Measurements from ENCODE around the gene MTHFS. TPM values are rescaled to one million over a fixed set of nuclear protein-coding genes. Genes with fewer than 3 reads are reported as not detected.

Gene MTHFS
- polyA plus RNA-seq, 1 donor from 2014 or later, result 9.0 TPM

DNA sequence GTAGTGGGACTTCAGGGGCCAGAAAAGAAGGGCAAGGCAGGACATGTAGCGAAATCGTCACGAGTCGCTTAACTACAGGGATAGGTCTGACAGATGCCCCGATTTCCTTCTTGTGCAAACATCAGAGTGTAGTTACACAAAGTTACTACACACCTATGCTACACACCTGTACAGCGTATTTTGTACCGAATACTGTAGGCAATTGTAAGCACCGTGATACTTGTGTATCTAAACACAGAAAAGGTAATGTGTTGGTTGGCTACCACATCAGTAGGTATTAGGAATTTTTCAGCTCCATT lies 515 bp upstream of the MTHFS start:
- Histone ChIP-seq H2AFZ (ENCODE audit: low read depth, low read length) (peak overlapping the region; percentile 78), H3K36me3 (ENCODE audit: insufficient read depth, low read length) (no peaks in the 10 kb centered on the region), H4K20me1 (ENCODE audit: insufficient read depth) (no peaks in the 10 kb centered on the region), H3K4me2 (ENCODE audit: low read length) (peak overlapping the region; percentile 50), H3K9me3 (ENCODE audit: low read length) (no peaks in the 10 kb centered on the region), H3K9me2 (ENCODE audit: insufficient read depth, low read length) (no peaks in the 10 kb centered on the region), H3K9ac (ENCODE audit: low read length) (peak overlapping the region; percentile 85), H3K27ac (ENCODE audit: low read length) (peak overlapping the region; percentile 70), H3K27me3 (ENCODE audit: insufficient read depth, low read depth, low read length) (no peaks in the 10 kb centered on the region), H3K79me2 (replicated peaks; ENCODE audit: insufficient read depth, low read length) (no peaks in the 10 kb centered on the region), H3K4me3 (ENCODE audit: low read length) (peak overlapping the region; percentile 76), H3F3A (ENCODE audit: insufficient read depth, low read length, poor library complexity, severe bottlenecking) (no peaks in the 10 kb centered on the region)
- no peak for TF ChIP-seq EZH2 (IDR thresholded peaks at IDR 0.05; ENCODE audit: borderline replicate concordance, insufficient read depth, low read length, poor library complexity, severe bottlenecking)
- no peak for TF ChIP-seq RAD21 (conservative IDR thresholded peaks at IDR 0.05)
- TF ChIP-seq EP300 (conservative IDR thresholded peaks at IDR 0.05; ENCODE audit: poor library complexity, severe bottlenecking), result no peak
- TF ChIP-seq MXI1 (conservative IDR thresholded peaks at IDR 0.05; ENCODE audit: poor library complexity, severe bottlenecking), result no peak
- TF ChIP-seq POLR2AphosphoS5 (IDR thresholded peaks at IDR 0.05), result no peak
- TF ChIP-seq, protein P1, sequence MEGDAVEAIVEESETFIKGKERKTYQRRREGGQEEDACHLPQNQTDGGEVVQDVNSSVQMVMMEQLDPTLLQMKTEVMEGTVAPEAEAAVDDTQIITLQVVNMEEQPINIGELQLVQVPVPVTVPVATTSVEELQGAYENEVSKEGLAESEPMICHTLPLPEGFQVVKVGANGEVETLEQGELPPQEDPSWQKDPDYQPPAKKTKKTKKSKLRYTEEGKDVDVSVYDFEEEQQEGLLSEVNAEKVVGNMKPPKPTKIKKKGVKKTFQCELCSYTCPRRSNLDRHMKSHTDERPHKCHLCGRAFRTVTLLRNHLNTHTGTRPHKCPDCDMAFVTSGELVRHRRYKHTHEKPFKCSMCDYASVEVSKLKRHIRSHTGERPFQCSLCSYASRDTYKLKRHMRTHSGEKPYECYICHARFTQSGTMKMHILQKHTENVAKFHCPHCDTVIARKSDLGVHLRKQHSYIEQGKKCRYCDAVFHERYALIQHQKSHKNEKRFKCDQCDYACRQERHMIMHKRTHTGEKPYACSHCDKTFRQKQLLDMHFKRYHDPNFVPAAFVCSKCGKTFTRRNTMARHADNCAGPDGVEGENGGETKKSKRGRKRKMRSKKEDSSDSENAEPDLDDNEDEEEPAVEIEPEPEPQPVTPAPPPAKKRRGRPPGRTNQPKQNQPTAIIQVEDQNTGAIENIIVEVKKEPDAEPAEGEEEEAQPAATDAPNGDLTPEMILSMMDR (IDR thresholded peaks at IDR 0.05; ENCODE audit: poor library complexity, severe bottlenecking), result no peak
- no peak for TF ChIP-seq SMC3 (conservative IDR thresholded peaks at IDR 0.05; ENCODE audit: poor library complexity)
- no peak for TF ChIP-seq TAF1 (IDR thresholded peaks at IDR 0.05; ENCODE audit: low read depth)
- TF ChIP-seq, protein P2, sequence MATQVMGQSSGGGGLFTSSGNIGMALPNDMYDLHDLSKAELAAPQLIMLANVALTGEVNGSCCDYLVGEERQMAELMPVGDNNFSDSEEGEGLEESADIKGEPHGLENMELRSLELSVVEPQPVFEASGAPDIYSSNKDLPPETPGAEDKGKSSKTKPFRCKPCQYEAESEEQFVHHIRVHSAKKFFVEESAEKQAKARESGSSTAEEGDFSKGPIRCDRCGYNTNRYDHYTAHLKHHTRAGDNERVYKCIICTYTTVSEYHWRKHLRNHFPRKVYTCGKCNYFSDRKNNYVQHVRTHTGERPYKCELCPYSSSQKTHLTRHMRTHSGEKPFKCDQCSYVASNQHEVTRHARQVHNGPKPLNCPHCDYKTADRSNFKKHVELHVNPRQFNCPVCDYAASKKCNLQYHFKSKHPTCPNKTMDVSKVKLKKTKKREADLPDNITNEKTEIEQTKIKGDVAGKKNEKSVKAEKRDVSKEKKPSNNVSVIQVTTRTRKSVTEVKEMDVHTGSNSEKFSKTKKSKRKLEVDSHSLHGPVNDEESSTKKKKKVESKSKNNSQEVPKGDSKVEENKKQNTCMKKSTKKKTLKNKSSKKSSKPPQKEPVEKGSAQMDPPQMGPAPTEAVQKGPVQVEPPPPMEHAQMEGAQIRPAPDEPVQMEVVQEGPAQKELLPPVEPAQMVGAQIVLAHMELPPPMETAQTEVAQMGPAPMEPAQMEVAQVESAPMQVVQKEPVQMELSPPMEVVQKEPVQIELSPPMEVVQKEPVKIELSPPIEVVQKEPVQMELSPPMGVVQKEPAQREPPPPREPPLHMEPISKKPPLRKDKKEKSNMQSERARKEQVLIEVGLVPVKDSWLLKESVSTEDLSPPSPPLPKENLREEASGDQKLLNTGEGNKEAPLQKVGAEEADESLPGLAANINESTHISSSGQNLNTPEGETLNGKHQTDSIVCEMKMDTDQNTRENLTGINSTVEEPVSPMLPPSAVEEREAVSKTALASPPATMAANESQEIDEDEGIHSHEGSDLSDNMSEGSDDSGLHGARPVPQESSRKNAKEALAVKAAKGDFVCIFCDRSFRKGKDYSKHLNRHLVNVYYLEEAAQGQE (IDR thresholded peaks at IDR 0.05; ENCODE audit: borderline replicate concordance), result no peak

DNA sequence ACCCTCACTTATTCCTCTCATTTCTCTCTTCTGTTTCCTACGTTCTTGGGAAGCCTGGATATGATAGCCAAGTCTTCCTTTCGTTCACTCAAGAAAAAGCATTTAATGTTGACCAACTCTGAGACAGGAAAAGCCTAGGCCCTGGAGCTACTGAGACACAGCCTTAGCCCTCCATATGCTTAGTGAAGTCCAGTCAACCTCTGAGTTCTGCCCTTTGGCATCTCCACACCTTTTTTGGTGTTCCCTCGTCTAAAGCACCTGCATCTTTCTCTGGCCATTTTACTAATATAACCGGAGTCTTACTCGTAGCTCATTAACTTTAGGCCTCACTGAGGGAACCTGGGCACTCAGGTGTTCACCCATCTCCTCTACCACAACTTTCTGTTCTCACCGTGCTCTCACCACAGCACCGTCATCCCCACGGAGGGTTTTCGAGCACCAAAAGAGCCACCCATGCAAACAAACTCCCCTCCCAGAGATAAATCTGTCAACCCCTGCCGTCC lies 632 bp downstream of the MTHFS start:
- Histone ChIP-seq H3K9me2 (ENCODE audit: insufficient read depth, low read length) (no peaks in the 10 kb centered on the region), H2AFZ (ENCODE audit: low read depth, low read length) (no peak overlapping the region), H3K9me3 (ENCODE audit: low read length) (no peaks in the 10 kb centered on the region), H3K4me3 (ENCODE audit: low read length) (peak overlapping the region; percentile 76), H3K9ac (ENCODE audit: low read length) (peak overlapping the region; percentile 85), H3K36me3 (ENCODE audit: insufficient read depth, low read length) (no peaks in the 10 kb centered on the region), H3F3A (ENCODE audit: insufficient read depth, low read length, poor library complexity, severe bottlenecking) (no peaks in the 10 kb centered on the region), H3K27ac (ENCODE audit: low read length) (peak overlapping the region; percentile 70), H3K79me2 (replicated peaks; ENCODE audit: insufficient read depth, low read length) (no peaks in the 10 kb centered on the region), H4K20me1 (ENCODE audit: insufficient read depth) (no peaks in the 10 kb centered on the region), H3K27me3 (ENCODE audit: insufficient read depth, low read depth, low read length) (no peaks in the 10 kb centered on the region), H3K4me2 (ENCODE audit: low read length) (peak overlapping the region; percentile 28)
- TF ChIP-seq TAF1 (IDR thresholded peaks at IDR 0.05; ENCODE audit: low read depth) (no peak), EP300 (conservative IDR thresholded peaks at IDR 0.05; ENCODE audit: poor library complexity, severe bottlenecking) (no peak), SMC3 (conservative IDR thresholded peaks at IDR 0.05; ENCODE audit: poor library complexity) (no peak)
- TF ChIP-seq, protein P2 (IDR thresholded peaks at IDR 0.05; ENCODE audit: borderline replicate concordance), result no peak
